K562 (cell line): ENCODE results near the gene ARHGAP29. TPM values are rescaled to one million over a fixed set of nuclear protein-coding genes. Genes with fewer than 3 reads are reported as not detected.

Source experiments
- ADNP ChIP-seq: fragments of 200-800 bp; sonication (Bioruptor generic); IDR thresholded peaks from 2 replicates; pipeline ENCODE4 v1.6.1; 2016; ENCODE audit warnings: missing genetic modification characterization, missing compliant biosample characterization
- ATF2 ChIP-seq: sonication (generic); formaldehyde crosslinking; IDR thresholded peaks from 2 replicates; pipeline ENCODE4 v1.8.1; 2022; ENCODE audit warnings: missing genetic modification reagents
- BRD4 ChIP-seq: fragments of 200-600 bp; sonication (generic); IDR thresholded peaks from 2 replicates; pipeline ENCODE4 v1.6.1; 2017; ENCODE audit warnings: inconsistent platforms
- CXXC5 ChIP-seq: fragments of 250-450 bp; sonication (Bioruptor Pico); IDR thresholded peaks from 2 replicates; pipeline ENCODE4 v1.8.0; 2022; ENCODE audit warnings: inconsistent platforms, mild to moderate bottlenecking, moderate library complexity
- E2F8 ChIP-seq: fragments of 450-650 bp; IDR thresholded peaks from 2 replicates; pipeline ENCODE4 v1.7.1; 2018; ENCODE audit warnings: mild to moderate bottlenecking, low read depth; ENCODE audit not compliant: partially characterized antibody
- FOS ChIP-seq: IDR thresholded peaks from 3 replicates; pipeline ENCODE4 v1.6.1; 2011; ENCODE audit not compliant: insufficient read length; ENCODE audit errors: extremely low read depth
- HSF4 ChIP-seq: fragments of 250-450 bp; sonication (Bioruptor Pico); IDR thresholded peaks from 2 replicates; pipeline ENCODE4 v2.1.2; 2022; ENCODE audit warnings: mild to moderate bottlenecking, moderate library complexity, borderline replicate concordance
- KLF16 ChIP-seq: IDR thresholded peaks from 2 replicates; pipeline ENCODE4 v1.6.1; 2016; ENCODE audit warnings: antibody characterized with exemption
- RAD21 ChIP-seq, 2 experiments: fragments of 250-450 bp in 1 of 2; fragments of 450-650 bp in 1 of 2; sonication (Bioruptor Pico) in 1 of 2; formaldehyde crosslinking in 1 of 2; IDR thresholded peaks in 1 of 2; conservative IDR thresholded peaks in 1 of 2; 2 replicates each; pipeline versions ENCODE4 v1.4.0 to v1.8.0; 2020 to 2022; ENCODE audit warnings: mild to moderate bottlenecking in 2 of 2, moderate library complexity in 1 of 2
- RBM15 ChIP-seq: fragments of 200-400 bp; formaldehyde crosslinking; IDR thresholded peaks from 2 replicates; pipeline ENCODE4 v1.6.1; 2018; ENCODE audit warnings: mild to moderate bottlenecking, low read length, moderate library complexity; ENCODE audit not compliant: insufficient read depth
- ZNF318 ChIP-seq, 2 experiments: fragments of 450-650 bp; IDR thresholded peaks; 2 replicates each; pipeline ENCODE4 v1.6.1; 2016; ENCODE audit warnings: mild to moderate bottlenecking in 2 of 2, borderline replicate concordance in 1 of 2, low read depth in 1 of 2, moderate library complexity in 1 of 2
- polyA plus RNA-seq, 8 experiments: library from polyadenylated mRNA; depleted of rRNA in 4 of 8; stranded (reverse) in 5 of 8; unstranded in 3 of 8; fragments of >200 nt; fragmentation: Nextera tagmentation in 2 of 8; fragmentation: Illumina TruSeq in 1 of 8; extraction: Ambion mirVana in 2 of 8; extraction: Trizol in 1 of 8; gene quantifications; 2 replicates each; pipeline versions ENCODE4 v1.2.1 to v1.2.3, GENCODE V29; 2011 to 2014; ENCODE audit warnings: inconsistent platforms in 1 of 8, missing spikeins in 1 of 8
- total RNA-seq, 7 experiments: library from RNA; depleted of rRNA in 6 of 7; stranded (reverse); fragments of >200 nt in 6 of 7; fragmentation: Illumina TruSeq in 2 of 7; extraction: Trizol in 2 of 7; gene quantifications; 2 replicates each; pipeline versions ENCODE4 v1.2.1 to v1.2.3, GENCODE V29; 2011 to 2021; ENCODE audit warnings: low replicate concordance in 1 of 7

ARHGAP29 gene
- total and polyA plus RNA-seq, 9 of the 15 experiments (the other 6 are each of a cell fraction or from before 2014, with no cell fraction given): under 0.01 to 0.13 (median 0.02) TPM; not detected in 5

GRCh38 chr1:94153133-94153532 is 84.3 kb downstream of the ARHGAP29 start (continued):
- TF ChIP-seq ZNF318 (IDR thresholded peaks at IDR 0.05; ENCODE audit: borderline replicate concordance in 1 of 2, low read depth in 1 of 2) (no peak), E2F8 (no peak), HSF4 (CRISPR knock-in tag) (no peak), ATF2 (CRISPR knock-in tag) (no peak), BRD4 (no peak), RBM15 (no peak), RAD21 (CRISPR knock-in tag; conservative IDR thresholded peaks at IDR 0.05 in 1 of 2, IDR thresholded peaks at IDR 0.05 in 1 of 2) (no peak), ADNP (tag) (no peak), CXXC5 (CRISPR knock-in tag) (no peak), KLF16 (no peak), FOS (no peak)
